ENCODE measurements around the gene TNFSF9. TPM values are rescaled to one million over a fixed set of nuclear protein-coding genes. Genes with fewer than 3 reads are reported as not detected.
A peak's percentile ranks its signal among the peaks of the same experiment; 100 is the strongest.
"Not testable (repeated sequence)": the region's sequence is repeated elsewhere in the genome, so short reads cannot be mapped to it uniquely, and the experiment has no call there.

Gene TNFSF9
- total and polyA plus RNA-seq, 11 donors = 0.08 to 0.77 (median 0.22) TPM; not detected in 5

- Histone ChIP-seq H3K4me3 (peak within 1 kb of the TSS; percentile 23 to 58 (median 46)), H3K4me1 (peaks cover 0 to 16% (median 7%) of the 10 kb centered on the region in 12 donors), H3K36me3 (no peaks in the 10 kb centered on the region), H3K27ac (no peak within 1 kb of the TSS), H3K9me3 (no peaks in the 10 kb centered on the region), H3K27me3 (peaks cover 21 to 57% (median 38%) of the 10 kb centered on the region in 9 donors)
- ATAC-seq = peak in 3 of 4 donors; percentile 32 to 53 (median 48)
- peak in 4 of 5 donors; percentile 17 to 71 (median 30) for DNase-seq
- 1 to 3% (median 1%) methylated on average over 14 to 71 of the region's 71 CpGs for WGBS, 4 donors
- intact Hi-C loops (cut with DNase I) = no loop called here
- TF ChIP-seq CTCF (IDR thresholded peaks at IDR 0.05) (no peak), POLR2A (IDR thresholded peaks at IDR 0.05) (no peak)
These were observed 28.8 kb upstream of the TNFSF9 start, which contains the start of gene TUBB4A for GRCh38 chr19:6501740-6502648. TUBB4A (minus strand) TSS chr19:6502309; CDS start chr19:6502212, 97 bp downstream.

- peaks cover 0 to 16% (median 7%) of the 10 kb centered on the region in 12 donors for H3K4me1 ChIP-seq
- H3K9me3 ChIP-seq = no peaks in the 10 kb centered on the region
- H3K4me3 ChIP-seq = no peak overlapping the region
- TF ChIP-seq CTCF (IDR thresholded peaks at IDR 0.05) (no peak), POLR2A (IDR thresholded peaks at IDR 0.05) (no peak)
- no peaks in the 10 kb centered on the region for H3K36me3 ChIP-seq
- DNase-seq (peak in 4 of 5 donors; percentile 19 to 67 (median 46)), ATAC-seq (peak in 2 of 4 donors; percentile 32 to 53)
- peaks cover 21 to 51% (median 38%) of the 10 kb centered on the region in 9 donors for H3K27me3 ChIP-seq
- no peak overlapping the region for H3K27ac ChIP-seq
- 68 to 78% (median 71%) methylated on average over 9 of the region's 9 CpGs for WGBS, 4 donors
- intact Hi-C loops (cut with DNase I) = no loop called here
These were observed 27.2 kb upstream of the TNFSF9 start for GRCh38 chr19:6503407-6504201.

GRCh38 chr19:6508028-6508771 is 22.6 kb upstream of the TNFSF9 start:
- H3K27me3 ChIP-seq = peaks cover 0 to 12% (median 3%) of the 10 kb centered on the region in 9 donors
- intact Hi-C loops (cut with DNase I); H3K36me3 ChIP-seq; ATAC-seq; H3K27ac ChIP-seq; DNase-seq; H3K4me1 ChIP-seq; H3K9me3 ChIP-seq; H3K4me3 ChIP-seq: not testable (repeated sequence)
- 84 to 89% (median 87%) methylated on average over 9 of the region's 9 CpGs for WGBS, 4 donors

Measured in heart left ventricle (tissue), 16 donors.